CD4-positive, alpha-beta T cell treated with Interleukin-4 for 4 hours (primary cell): ENCODE measurements around the gene PLPPR3.
"Not testable (repeated sequence)": the region's sequence is repeated elsewhere in the genome, so short reads cannot be mapped to it uniquely, and the experiment has no call there.

Experiments used
- DNase-seq: peaks from one replicate; pipeline ENCODE4 v3.0.0-alpha.2; 2020

The PLPPR3 gene

GRCh38 chr19:825897-826644 lies 4.3 kb upstream of the PLPPR3 start:
- DNase-seq, result no peak

GRCh38 chr19:824885-825284 lies 3.1 kb upstream of the PLPPR3 start:
- no peak for DNase-seq

- no peak for DNase-seq
Measured at GRCh38 chr19:823565-824121, 1.9 kb upstream of the PLPPR3 start.

DNA sequence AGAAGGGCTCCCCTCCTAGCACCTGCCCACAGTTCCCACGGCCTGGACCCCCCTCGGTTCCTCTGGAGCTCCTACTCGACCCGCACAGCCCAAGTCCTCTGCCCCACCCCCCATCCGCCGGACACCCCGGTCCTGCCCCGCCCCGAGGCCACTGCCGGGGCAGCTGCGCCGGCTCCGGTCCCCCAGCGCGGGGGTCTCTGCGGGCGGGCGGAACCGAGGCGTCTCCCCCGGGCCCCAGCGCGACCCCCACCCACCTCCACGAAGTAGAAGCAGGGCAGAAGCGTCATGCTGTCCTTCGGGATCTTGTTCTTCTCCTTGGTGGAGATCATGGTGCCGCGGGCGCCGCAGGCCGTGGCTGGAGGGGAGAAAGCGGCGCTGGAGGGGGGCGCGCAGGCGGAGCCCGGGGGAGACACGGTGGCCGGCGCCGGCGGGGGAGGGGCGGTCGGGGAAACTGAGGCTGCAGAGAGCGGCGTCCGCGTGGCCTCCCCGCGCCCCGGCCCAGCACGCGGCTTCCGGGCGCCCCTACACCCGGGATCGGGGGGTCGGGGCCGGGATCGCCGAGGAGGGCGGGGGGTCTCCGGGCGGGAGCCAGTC lies 427 bp downstream of the PLPPR3 start:
- no peak for DNase-seq

GRCh38 chr19:820212-820611 lies 1.5 kb downstream of the PLPPR3 start:
- DNase-seq, result not testable (repeated sequence)

DNA sequence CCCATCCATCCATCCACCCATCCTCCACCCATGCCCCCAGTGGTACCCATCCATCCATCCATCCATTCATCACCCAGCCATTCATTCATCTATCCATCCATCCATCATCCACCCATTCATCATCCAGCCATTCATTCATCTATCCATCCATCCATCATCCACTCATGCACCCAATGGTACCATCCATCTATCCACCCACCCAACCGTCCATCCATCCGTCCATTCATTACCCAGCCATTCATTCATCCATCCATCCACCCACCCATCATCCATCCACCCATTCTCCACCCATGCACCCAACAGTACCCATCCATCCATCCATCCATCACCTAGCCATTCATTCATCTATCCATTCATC lies 5.3 kb downstream of the PLPPR3 start:
- DNase-seq, result no peak

DNA sequence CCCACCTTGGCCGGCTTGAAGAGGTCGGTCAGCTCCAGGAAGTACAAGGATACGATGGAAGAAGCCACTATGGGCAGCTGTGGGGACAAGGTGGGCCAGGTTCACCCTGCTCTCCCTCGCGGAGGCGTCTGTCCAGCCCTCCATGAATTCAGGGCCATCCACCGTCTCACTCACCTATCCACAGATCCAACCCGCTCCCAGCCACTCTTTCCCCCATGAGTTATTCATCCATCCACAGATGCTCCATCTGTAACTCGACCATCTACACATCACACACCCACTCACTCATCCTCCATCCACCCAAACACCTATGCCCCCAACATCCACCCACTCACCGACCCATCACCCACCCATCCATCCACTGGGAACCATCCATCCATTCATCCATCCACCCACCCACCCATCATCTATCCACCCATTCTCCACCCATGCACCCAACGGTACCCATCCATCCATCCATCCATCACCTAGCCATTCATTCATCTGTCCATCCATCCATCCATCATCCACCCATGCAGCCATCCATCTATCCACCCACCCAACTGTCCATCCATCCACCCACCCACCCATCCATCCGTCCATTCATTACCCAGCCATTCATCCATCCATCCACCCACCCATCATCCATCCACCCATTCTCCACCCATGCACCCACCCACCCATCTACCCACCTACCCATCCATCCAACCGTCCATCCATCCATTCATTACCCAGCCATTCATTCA lies 5.8 kb downstream of the PLPPR3 start:
- DNase-seq, result no peak

GRCh38 chr19:815079-815774 lies 6.5 kb downstream of the PLPPR3 start:
- DNase-seq, result no peak

GRCh38 chr19:814152-815078 lies 7.3 kb downstream of the PLPPR3 start:
- no peak for DNase-seq

DNA sequence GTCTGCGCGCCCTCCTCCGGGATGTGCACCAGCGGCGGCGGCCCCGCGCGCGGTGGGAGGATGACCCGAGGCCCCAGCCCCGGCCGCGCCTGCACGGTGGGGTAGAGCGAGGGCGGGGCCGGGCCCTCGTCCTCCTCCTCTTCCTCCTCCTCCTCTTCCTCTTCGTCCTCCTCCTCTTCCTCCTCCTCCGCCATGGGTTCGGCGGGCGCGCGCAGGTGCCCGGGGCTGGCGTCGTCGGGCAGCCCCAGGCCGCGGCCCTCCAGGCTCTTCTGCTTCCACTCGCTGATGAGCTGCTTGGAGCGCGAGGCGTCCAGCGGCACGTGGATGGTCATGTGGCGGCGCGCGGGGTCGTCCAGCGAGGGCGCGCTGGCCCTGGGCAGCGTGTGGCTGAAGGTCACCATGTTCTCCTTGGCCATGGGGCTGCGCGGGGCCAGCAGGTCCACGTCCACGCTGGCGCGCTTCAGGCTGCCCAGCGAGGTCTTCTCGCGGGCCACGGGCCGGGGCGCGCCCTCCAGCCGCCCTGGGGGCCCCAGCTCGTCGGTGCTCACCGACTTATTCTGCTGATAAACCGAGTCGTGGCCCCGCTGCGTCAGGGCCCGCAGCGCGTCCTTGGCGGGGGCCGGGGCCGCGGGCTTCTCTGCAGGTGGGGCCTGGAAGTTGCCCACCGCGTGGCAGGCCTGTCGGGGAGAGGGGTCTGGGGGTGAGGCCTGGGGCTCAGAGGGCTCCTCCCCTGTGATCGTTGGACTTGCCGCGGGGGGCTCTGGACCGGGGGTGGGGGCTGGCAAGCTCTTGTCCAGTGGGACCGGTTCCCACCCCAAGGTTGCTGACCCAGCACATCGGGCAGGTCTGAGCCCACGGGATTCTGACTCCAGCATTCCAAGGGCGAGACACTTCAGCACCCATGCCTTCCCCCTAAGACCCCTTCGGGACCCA lies 8.3 kb downstream of the PLPPR3 start:
- DNase-seq, result no peak

- DNase-seq, result no peak
Measured at GRCh38 chr19:812747-813218, 9.0 kb downstream of the PLPPR3 start.

DNA sequence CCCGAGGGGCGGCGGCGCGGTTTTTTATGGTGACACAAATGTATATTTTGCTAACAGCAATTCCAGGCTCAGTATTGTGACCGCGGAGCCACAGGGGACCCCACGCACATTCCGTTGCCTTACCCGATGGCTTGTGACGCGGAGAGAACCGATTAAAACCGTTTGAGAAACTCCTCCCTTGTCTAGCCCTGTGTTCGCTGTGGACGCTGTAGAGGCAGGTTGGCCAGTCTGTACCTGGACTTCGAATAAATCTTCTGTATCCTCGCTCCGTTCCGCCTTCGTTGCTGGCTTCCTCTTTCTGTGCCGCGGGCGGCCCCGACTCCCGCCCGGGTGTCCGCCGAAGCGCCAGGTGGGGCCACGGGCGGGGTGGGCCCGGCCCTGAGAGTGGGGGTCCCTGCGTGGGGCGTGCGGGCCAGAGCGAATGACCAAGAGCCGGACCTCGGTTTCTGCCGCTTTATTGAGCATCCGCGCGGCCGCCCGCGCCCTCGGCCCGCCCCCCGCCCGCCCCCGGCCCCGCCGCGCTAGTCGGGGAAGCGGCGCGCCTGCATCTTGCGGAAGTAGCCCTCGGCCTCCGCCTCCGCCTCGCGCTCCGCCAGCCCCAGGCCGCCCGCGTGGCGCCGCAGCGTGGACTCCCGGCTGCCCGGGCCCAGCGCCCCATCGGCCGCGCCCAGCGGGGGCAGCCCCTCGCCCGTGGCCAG lies 9.6 kb downstream of the PLPPR3 start:
- no peak for DNase-seq

GRCh38 chr19:811506-812048 lies 10.2 kb downstream of the PLPPR3 start:
- DNase-seq, result no peak

DNA sequence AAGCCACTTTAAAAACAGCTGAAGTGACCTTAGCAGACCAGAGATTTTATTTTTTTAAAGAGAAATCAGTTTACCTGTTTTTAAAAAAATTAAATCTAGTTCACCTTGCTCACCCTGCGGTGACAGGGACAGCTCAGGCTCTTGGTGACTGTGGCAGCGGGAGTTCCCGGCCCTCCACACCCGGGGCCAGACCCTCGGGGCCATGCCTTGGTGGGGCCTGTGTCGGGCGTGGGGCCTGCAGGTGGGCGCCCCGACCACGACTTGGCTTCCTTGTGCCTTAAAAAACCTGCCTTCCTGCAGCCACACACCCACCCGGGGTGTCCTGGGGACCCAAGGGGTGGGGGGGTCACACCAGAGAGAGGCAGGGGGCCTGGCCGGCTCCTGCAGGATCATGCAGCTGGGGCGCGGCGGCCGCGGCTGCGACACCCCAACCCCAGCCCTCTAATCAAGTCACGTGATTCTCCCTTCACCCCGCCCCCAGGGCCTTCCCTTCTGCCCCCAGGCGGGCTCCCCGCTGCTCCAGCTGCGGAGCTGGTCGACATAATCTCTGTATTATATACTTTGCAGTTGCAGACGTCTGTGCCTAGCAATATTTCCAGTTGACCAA lies 10.8 kb downstream of the PLPPR3 start:
- no peak for DNase-seq

DNA sequence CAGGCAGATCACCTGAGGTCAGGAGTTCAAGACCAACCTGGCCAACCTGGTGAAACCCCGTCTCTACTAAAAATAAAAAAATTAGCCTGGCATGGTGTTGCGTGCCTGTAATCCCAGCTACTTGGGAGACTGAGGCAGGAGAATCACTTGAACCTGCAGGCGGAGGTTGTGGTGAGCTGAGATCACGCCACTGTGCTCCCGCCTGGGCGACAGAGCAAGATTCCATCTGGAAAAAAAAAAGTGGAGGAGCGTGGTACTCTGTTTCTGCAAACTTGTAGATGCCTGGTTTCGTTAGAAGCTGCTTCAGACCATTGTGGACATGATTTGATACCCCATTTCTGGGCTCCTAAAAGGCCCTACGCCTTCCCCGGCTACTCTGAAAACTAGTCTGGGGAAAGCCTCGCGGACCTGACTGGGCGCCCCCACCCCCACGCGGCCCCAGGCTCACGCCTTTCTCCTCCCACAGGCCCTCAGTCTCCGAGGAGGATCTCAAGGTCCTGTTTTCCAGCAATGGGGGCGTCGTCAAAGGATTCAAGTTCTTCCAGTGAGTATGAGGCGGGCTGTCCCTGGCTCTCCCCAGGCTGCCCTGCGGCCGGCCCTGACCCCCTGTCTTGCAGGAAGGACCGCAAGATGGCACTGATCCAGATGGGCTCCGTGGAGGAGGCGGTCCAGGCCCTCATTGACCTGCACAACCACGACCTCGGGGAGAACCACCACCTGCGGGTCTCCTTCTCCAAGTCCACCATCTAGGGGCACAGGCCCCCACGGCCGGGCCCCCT lies 11.5 kb downstream of the PLPPR3 start:
- no peak for DNase-seq

- no peak for DNase-seq
Measured at GRCh38 chr19:808423-808775, 13.4 kb downstream of the PLPPR3 start.

DNA sequence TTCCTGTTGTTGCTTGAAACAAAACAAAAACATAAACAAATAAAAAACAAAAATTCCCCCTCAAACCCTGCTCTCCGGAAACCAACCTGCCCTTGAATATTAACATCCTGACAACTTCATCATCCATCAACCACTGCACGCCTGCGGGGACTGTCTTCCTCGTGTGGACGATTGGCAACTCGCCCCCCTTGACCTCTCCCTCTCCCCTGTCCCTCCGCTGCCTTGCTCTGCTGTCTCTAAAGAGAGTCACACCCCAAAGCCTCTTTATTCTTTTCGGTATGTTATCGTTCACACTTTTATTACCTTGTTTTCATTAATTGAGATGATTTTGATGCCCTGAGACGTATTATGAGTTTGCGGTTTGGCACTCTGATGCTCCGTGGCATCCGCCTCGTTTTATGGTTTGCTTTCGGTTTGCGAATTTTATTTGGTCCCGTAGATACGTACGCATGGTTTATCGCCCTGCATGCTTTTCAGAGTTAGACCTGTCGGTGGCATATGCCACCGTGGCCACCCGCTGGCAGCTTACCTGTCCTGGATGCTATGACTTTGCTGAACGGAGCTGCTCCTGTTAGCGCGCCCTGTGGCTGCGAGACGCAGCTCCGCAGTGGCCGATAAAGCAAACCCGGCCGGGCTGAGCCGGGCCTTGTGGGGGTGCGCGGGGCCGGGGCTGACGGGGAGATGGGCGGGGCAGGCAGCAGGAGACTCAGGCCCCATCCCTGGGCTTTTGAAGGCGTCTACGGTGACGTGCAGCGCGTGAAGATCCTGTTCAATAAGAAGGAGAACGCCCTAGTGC lies 13.9 kb downstream of the PLPPR3 start:
- DNase-seq, result no peak
